Tongue (tissue), 3 donors: Measurements from ENCODE around the gene TMEM244. TPM values are rescaled to one million over a fixed set of nuclear protein-coding genes. Genes with fewer than 3 reads are reported as not detected.
A peak's percentile ranks its signal among the peaks of the same experiment; 100 is the strongest.
"Not testable (repeated sequence)": the region's sequence is repeated elsewhere in the genome, so short reads cannot be mapped to it uniquely, and the experiment has no call there.

Source experiments
- DNase-seq: peaks from one replicate; pipeline ENCODE4 v3.0.0-alpha.2; 2015
- small RNA-seq: library from RNA; depleted of rRNA; stranded (forward); fragments of <200 nt; gene quantifications from one replicate; pipeline ENCODE3, GENCODE V24; 2014; ENCODE audit warnings: low replicate concordance
- total RNA-seq: library from RNA; depleted of rRNA; stranded (reverse); fragments of >200 nt; gene quantifications from one replicate; pipeline ENCODE4 v1.2.3, GENCODE V29; 2014

Gene TMEM244
- total RNA-seq, 1 donor from 2014 or later: 2.3 TPM

DNA sequence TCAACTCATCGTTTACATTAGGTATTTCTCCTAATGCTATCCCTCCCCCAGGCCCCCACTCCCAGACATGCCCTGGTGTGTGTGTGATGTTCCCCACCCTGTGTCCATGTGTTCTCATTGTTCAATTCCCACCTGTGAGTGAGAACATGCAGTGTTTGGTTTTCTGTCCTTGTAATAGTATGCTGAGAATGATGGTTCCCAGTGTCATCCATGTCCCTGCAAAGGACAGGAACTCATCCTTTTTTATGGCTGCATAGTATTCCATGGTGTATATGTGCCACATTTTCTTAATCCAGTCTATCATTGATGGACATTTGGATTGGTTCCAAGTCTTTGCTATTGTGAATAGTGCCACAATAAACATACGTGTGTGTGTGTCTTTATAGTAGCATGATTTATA is 54.0 kb downstream of the TMEM244 start:
- DNase-seq: not testable (repeated sequence)

DNA sequence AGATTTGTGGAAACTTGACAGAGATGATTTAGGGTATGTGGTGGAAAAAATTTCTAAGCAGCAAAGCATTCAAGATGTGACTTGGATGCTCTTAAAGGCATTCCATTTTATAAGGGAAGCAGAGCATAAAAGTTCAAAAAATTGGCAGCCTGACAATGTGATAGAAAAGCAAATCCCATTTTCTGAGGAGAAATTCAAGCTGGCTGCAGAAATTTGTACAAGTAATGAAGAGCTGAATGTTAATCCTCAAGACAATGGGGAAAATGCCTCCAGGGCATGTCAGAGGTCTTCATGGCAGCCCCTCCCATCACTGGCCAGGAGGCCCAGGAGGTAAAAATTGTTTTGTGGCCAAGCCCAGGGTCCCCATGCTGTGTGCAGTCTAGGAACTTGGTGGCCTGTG is 58.2 kb downstream of the TMEM244 start:
- DNase-seq: not testable (repeated sequence)

DNA sequence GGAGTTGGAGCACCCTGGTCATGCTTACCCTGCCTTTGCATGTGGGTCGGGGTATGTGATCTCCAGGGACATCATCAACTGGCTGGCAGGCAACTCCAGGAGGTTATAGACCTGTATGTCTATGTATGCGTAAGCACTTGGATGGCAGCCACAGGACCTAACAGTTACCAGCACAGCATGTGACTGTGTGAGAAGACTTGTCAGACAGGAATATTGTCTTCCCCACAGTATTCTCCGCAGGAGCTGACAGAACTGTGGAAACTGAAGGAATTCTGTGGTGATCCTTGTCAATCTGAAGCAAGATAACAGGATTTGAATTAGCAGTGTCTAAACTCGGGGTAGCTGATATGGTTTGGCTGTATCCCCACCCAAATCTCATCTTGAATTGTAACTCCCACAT is 59.2 kb downstream of the TMEM244 start:
- no peak for DNase-seq

DNA sequence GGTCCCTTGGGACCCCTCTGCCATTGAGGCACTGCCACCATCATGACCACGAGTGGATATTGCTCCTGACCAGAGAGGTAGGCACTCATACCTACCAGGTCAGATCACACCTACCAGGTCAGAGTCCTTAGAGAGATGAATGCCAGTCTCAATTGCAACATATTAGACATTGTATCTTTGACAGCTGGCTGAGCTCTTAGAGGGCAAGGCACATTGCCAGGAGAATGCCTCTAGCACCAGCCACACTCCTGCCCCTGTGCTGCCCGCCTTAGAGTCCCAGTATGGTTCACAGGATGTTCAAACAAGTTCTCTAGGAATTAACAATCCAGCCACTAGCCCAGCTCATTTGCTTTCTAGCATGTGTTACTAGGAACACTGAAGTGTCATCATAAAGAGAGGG is 65.9 kb downstream of the TMEM244 start:
- peak; percentile 21 for DNase-seq

DNA sequence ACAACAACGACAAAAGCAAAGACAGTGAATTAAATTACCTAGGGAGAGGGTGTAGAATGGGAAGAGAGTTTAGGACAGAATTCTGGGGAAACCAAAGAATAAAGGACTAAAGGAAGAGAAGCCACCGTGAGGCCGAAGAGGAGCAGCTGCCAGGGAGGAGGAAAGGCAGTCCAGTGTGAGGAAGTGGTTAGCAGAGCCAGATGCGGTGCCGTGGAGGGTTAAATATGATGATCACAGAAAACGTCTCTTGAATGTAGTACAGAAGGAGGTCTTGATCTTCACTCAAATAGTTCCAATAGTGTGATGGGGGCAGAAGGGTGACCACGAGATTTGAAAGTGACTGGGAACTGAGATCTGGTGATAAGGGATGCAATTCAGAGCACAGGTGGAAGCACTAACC is 67.7 kb downstream of the TMEM244 start:
- DNase-seq: no peak

DNA sequence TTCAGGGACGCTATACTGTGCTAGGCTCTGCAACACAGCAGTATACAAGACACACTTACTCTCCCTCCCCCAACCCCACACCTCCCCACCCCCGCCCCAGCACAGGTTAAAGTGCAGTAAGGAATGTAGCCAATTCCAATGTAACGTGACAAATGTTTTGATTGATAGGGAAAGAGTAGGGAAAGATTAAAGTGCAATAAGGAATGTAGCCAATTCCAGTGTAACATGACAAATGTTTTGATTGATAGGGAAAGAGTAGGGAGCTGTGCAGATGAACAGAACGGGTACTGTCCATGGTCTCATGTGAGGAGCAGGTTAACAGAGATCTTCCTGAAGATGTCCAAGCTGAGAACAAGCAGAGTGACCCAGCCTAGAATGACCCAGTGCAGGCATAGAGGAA is 69.1 kb downstream of the TMEM244 start:
- no peak for DNase-seq

DNA sequence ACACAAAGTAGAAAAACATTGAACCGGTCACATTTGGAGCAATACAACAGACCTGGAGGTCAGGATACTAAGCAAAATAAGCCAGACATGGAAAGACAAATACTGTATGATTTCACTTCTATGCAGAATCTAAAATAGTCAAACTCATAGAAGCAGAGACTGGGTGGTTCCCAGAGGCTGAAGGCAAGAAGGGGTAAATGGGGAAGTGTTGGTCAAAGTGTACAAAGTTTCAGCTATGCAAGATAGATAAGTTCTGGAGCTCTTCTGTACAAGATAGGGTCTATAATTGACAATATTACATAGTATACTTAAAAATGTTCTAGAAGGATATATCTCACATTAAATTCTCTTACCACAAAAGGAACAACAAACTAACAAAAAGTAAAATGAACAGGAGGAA is 70.3 kb downstream of the TMEM244 start:
- no peak for DNase-seq

DNA sequence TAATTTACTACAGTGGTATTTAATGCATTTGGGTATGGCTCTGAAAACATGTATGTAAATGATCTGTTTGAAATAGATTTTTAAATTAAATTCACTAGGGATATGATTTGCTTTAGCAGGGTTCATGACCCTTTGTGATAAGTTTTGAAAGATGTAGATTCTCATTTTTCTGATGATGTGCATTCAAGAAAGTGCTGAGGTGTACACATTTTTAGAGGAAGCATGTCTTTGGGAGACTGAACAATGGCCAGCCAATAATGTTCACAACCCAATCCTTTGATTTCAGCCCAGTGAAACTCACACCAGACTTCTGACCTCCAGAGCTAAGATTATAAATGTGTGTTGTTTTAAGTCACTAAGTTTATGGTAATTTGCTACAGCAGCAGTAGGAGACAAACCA is 71.1 kb downstream of the TMEM244 start:
- DNase-seq: no peak

DNA sequence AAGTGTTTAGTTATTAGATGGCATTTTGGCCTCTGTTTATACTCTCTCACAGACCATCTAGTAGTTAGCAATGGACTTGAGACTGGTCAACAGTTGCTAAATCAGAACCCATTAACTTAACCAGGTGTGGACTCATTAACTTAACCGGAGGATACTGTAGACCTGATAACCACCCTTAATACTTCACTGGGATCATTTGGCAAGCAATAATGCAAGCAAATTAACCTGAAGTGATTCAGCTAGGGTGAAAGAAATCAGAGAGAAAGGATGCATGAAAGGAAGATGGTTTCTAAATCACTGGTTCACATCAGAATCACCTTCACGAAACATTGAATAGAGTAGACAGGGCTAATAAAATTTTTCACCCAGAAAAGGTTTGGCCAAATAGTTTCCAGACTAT is 73.3 kb downstream of the TMEM244 start:
- no peak for DNase-seq

DNA sequence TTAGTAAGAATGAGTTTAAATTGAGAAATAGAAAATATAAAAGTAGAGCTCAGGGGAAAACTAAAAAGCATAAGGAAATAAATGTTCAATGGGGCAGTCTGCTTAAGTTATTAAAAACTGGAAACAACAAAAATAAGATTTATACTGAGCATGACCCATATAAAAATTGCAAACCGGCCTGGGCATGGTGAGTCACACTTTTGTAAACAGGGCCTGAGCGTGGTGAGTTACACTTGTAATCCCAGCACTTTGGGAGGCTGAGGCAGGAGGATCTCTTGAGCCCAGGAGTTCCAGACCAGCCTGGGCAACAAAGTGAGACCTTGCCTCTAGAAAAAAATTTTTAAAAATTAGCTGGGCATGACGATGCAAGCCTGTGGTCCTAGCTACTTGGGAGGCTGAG is 74.6 kb downstream of the TMEM244 start:
- no peak for DNase-seq

DNA sequence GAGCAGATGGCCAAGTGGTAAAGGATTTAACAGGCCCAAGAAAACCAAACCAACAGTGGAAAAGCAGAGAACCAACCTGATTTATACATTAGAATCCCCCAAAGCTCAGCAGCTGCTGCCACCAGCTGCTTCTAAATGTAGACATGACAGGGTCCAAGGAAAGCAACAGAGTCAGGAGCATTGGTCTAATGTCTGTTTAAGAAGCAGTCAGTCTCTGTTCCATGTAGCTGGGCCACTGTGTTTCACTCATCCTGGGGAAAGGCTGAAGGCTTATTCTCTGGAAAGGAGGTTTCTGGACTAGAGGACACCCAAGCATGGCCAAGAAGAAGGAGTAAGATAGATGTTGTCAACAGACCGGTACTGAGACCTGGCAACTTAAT is 75.4 kb downstream of the TMEM244 start:
- peak; percentile 42 for DNase-seq

DNA sequence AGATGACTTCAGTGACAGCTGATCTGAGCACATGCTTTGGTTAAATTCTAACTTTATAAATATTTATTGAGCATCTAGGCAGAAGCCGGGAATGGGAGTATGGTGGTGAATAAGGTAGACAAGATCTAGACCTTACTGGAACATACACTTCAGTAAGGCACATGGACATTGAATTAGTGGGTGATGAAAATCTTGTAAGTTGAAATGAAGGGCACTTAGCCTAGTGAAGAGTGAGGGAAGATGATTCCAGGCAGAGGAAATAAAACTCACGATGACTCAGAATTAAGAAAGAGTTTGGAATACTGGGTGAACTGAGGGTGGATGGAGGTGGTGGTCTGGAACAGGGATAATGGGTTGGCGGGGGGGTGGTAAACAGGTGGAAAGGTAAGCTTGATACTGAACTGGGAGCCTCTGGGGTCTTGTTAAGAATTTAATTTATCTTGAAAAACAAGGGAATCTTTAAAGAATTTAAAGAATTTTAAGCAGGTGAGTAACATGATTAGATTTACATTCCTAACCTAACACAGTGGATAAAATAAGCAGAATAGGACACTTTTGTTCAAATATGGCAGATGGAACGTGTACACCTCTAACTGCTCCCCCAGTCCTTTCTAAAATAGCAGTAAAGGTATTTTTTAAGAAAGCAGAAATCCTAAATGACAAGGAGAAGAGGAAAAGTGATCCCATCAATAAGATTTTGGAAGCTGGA is 75.9 kb downstream of the TMEM244 start:
- DNase-seq: no peak

Small RNAs within 50 kb of the gene (small RNA-seq; reads per million reads assigned to genes)
- not detected for gene AL451046.2

Other genes starting within 250 kb of the TMEM244 start
- 19.1 TPM for gene ARHGAP18, start 151.1 kb downstream of the TMEM244 start, total RNA-seq
- 11.7 TPM for gene L3MBTL3, start 157.3 kb upstream of the TMEM244 start, total RNA-seq